ENCODE results near the gene C1orf53. TPM values are rescaled to one million over a fixed set of nuclear protein-coding genes. Genes with fewer than 3 reads are reported as not detected.

C1orf53 gene
- total and polyA plus RNA-seq, 2 donors from 2014 or later = 8.4 to 8.9 TPM

DNA sequence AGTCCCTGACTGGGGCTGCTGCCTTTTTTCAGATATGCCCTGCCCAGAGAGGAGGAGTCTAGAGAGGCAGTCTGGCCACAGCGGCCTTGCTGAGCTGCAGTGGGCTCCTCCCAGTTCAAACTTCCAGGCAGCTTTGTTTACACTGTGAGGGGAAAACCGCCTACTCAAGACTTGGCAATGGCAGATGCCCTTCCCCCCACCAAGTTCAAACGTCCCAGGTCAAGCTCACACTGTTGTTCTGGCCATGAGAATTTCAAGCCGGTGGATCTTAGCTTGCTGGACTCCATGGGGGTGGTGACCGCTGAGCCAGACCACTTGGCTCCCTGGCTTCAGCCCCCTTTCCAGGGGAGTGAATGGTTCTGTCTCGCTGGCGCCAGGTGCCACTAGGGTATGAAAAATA, 18.3 kb upstream of the C1orf53 start:
- TF ChIP-seq, protein P1, sequence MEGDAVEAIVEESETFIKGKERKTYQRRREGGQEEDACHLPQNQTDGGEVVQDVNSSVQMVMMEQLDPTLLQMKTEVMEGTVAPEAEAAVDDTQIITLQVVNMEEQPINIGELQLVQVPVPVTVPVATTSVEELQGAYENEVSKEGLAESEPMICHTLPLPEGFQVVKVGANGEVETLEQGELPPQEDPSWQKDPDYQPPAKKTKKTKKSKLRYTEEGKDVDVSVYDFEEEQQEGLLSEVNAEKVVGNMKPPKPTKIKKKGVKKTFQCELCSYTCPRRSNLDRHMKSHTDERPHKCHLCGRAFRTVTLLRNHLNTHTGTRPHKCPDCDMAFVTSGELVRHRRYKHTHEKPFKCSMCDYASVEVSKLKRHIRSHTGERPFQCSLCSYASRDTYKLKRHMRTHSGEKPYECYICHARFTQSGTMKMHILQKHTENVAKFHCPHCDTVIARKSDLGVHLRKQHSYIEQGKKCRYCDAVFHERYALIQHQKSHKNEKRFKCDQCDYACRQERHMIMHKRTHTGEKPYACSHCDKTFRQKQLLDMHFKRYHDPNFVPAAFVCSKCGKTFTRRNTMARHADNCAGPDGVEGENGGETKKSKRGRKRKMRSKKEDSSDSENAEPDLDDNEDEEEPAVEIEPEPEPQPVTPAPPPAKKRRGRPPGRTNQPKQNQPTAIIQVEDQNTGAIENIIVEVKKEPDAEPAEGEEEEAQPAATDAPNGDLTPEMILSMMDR (IDR thresholded peaks at IDR 0.05; ENCODE audit: borderline replicate concordance, extremely low read depth, insufficient read depth) = no peak
- no peak overlapping the region for H3K9ac ChIP-seq (ENCODE audit: low read length in 3 of 3)
- FAIRE-seq (no peak), DNase-seq (peak in 1 of 5 donors; percentile 37)
- H3K27me3 ChIP-seq (ENCODE audit: control insufficient read depth, insufficient read depth, low read length) = no peaks in the 10 kb centered on the region
- no peaks in the 10 kb centered on the region for H3K36me3 ChIP-seq (ENCODE audit: control insufficient read depth in 2 of 3, insufficient read depth in 3 of 3, low read length in 3 of 3)
- H3K4me1 ChIP-seq (ENCODE audit: control insufficient read depth in 2 of 3, insufficient read depth in 2 of 3, low read depth in 1 of 3, low read length in 3 of 3) = no peaks in the 10 kb centered on the region
- no peaks in the 10 kb centered on the region for H3K9me3 ChIP-seq (ENCODE audit: control insufficient read depth in 2 of 3, insufficient read depth in 1 of 3, low read length in 3 of 3)
- H3K4me3 ChIP-seq (ENCODE audit: low read length in 3 of 3) = no peak overlapping the region
- no peak overlapping the region for H3K27ac ChIP-seq (ENCODE audit: low read depth in 2 of 2, low read length in 2 of 2)
- intact Hi-C loops (cut with DNase I) = no loop called here

DNA sequence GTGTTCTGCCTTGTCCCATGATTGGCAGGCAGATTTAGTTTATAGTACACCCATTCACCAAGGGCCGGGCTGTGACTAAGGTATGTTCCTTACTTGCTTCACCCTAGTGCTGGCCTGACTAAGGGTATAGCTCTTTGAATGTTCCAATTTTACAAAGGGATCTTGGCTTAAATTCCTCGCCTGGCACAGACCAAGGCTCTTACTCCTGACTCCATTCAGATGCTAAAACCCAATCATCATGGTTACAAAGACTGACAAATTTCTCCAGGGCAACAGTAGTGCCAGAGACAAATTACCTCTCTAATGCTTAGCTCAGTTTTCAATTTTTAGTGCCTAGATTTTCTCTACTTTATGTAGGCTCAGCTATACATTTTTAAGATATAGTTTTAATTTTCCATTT, 11.5 kb upstream of the C1orf53 start:
- no peak for FAIRE-seq
- intact Hi-C loops (cut with DNase I) = no loop called here
- TF ChIP-seq, protein P1 (IDR thresholded peaks at IDR 0.05; ENCODE audit: borderline replicate concordance, extremely low read depth, insufficient read depth) = no peak

GRCh38 chr1:197892684-197893083, 9.7 kb upstream of the C1orf53 start:
- no peaks in the 10 kb centered on the region for H3K27me3 ChIP-seq (ENCODE audit: control insufficient read depth, insufficient read depth, low read length)
- intact Hi-C loops (cut with DNase I) = no loop called here
- FAIRE-seq = no peak

More for the DNA sequence above, 11.5 kb upstream of the C1orf53 start:
- Histone ChIP-seq H3K27ac (ENCODE audit: low read depth in 2 of 2, low read length in 2 of 2) (no peak overlapping the region), H3K27me3 (ENCODE audit: control insufficient read depth, insufficient read depth, low read length) (no peaks in the 10 kb centered on the region), H3K36me3 (ENCODE audit: control insufficient read depth in 2 of 3, insufficient read depth in 3 of 3, low read length in 3 of 3) (no peaks in the 10 kb centered on the region), H3K4me3 (ENCODE audit: low read length in 3 of 3) (no peak overlapping the region), H3K9ac (ENCODE audit: low read length in 3 of 3) (no peak overlapping the region), H3K4me1 (ENCODE audit: control insufficient read depth in 2 of 3, insufficient read depth in 2 of 3, low read depth in 1 of 3, low read length in 3 of 3) (no peaks in the 10 kb centered on the region), H3K9me3 (ENCODE audit: control insufficient read depth in 2 of 3, insufficient read depth in 1 of 3, low read length in 3 of 3) (no peaks in the 10 kb centered on the region)
- no peak for DNase-seq

More at GRCh38 chr1:197892684-197893083, 9.7 kb upstream of the C1orf53 start:
- Histone ChIP-seq H3K9ac (ENCODE audit: low read length in 3 of 3) (no peak overlapping the region), H3K4me3 (ENCODE audit: low read length in 3 of 3) (no peak overlapping the region), H3K9me3 (ENCODE audit: control insufficient read depth in 2 of 3, insufficient read depth in 1 of 3, low read length in 3 of 3) (no peaks in the 10 kb centered on the region), H3K27ac (ENCODE audit: low read depth in 2 of 2, low read length in 2 of 2) (no peak overlapping the region), H3K4me1 (ENCODE audit: control insufficient read depth in 2 of 3, insufficient read depth in 2 of 3, low read depth in 1 of 3, low read length in 3 of 3) (no peaks in the 10 kb centered on the region), H3K36me3 (ENCODE audit: control insufficient read depth in 2 of 3, insufficient read depth in 3 of 3, low read length in 3 of 3) (no peaks in the 10 kb centered on the region)
- DNase-seq = no peak
- TF ChIP-seq, protein P1 (IDR thresholded peaks at IDR 0.05; ENCODE audit: borderline replicate concordance, extremely low read depth, insufficient read depth) = no peak

Measured in kidney (tissue), 14 donors.